PC-9 (cell line): ENCODE results near the gene OR2J1.
"Not testable (repeated sequence)": the region's sequence is repeated elsewhere in the genome, so short reads cannot be mapped to it uniquely, and the experiment has no call there.

Experiments
- CTCF ChIP-seq: fragments of 200-600 bp; sonication (generic); conservative IDR thresholded peaks from 2 replicates; pipeline ENCODE4 v1.6.1; 2017; ENCODE audit warnings: mixed run types, antibody characterized with exemption, mild to moderate bottlenecking, moderate library complexity
- EZH2 ChIP-seq: fragments of 200-600 bp; sonication (generic); IDR thresholded peaks from 2 replicates; pipeline ENCODE4 v1.8.0; 2017; ENCODE audit warnings: antibody characterized with exemption, low read depth

- not testable (repeated sequence) for TF ChIP-seq CTCF, EZH2
These were observed 15.7 kb downstream of the OR2J1 start for GRCh38 chr6:29114964-29115363.
